Measurements from ENCODE around the gene CCL20.
"Not testable (repeated sequence)": the region's sequence is repeated elsewhere in the genome, so short reads cannot be mapped to it uniquely, and the experiment has no call there.

Gene CCL20

GRCh38 chr2:227813562-227814353, at the start of gene CCL20:
TSS of gene CCL20 (plus strand) at chr2:227813842. CDS start at chr2:227813912, 70 bp downstream.
- DNase-seq, result no peak

GRCh38 chr2:227765788-227766372, 47.8 kb upstream of the CCL20 start:
- DNase-seq, result no peak

GRCh38 chr2:227766373-227766883, 47.2 kb upstream of the CCL20 start:
- DNase-seq, result no peak

- DNase-seq, result no peak
Measured at GRCh38 chr2:227767830-227768229, 45.8 kb upstream of the CCL20 start.

GRCh38 chr2:227772197-227772661, 41.4 kb upstream of the CCL20 start:
- DNase-seq, result no peak

GRCh38 chr2:227772932-227773331, 40.7 kb upstream of the CCL20 start:
- DNase-seq, result no peak

GRCh38 chr2:227774011-227774624, 39.5 kb upstream of the CCL20 start:
- no peak for DNase-seq

- no peak for DNase-seq
Measured at GRCh38 chr2:227774895-227775842, 38.5 kb upstream of the CCL20 start.

- DNase-seq, result no peak
Measured at GRCh38 chr2:227780981-227781615, 32.5 kb upstream of the CCL20 start.

GRCh38 chr2:227781841-227782240, 31.8 kb upstream of the CCL20 start:
- DNase-seq, result no peak

GRCh38 chr2:227782804-227783203, 30.8 kb upstream of the CCL20 start:
- DNase-seq, result no peak

GRCh38 chr2:227783404-227784138, 30.1 kb upstream of the CCL20 start:
- DNase-seq, result no peak

- DNase-seq, result no peak
Measured at GRCh38 chr2:227785293-227785692, 28.3 kb upstream of the CCL20 start.

GRCh38 chr2:227788561-227789018, 25.1 kb upstream of the CCL20 start:
- no peak for DNase-seq

GRCh38 chr2:227789803-227790202, 23.8 kb upstream of the CCL20 start:
- DNase-seq, result no peak

- DNase-seq, result no peak
Measured at GRCh38 chr2:227793148-227793712, 20.4 kb upstream of the CCL20 start.

GRCh38 chr2:227796045-227796711, 17.5 kb upstream of the CCL20 start:
- DNase-seq, result no peak

GRCh38 chr2:227796768-227797167, 16.9 kb upstream of the CCL20 start:
- not testable (repeated sequence) for DNase-seq

GRCh38 chr2:227799202-227799601, 14.4 kb upstream of the CCL20 start:
- DNase-seq, result no peak

- no peak for DNase-seq
Measured at GRCh38 chr2:227802882-227803281, 10.8 kb upstream of the CCL20 start.
